Fibroblast of lung (primary cell): ENCODE results near the gene IRF2BPL. TPM values are rescaled to one million over a fixed set of nuclear protein-coding genes. Genes with fewer than 3 reads are reported as not detected.

Source experiments
- DNase-seq, 2 donors: peaks; one replicate each; pipeline versions ENCODE4 v3.0.0 to v3.0.0-alpha.2; 2010; ENCODE audit warnings: low read depth in 2 of 2
- H2AFZ ChIP-seq: 2 replicates; pipeline ENCODE4 v1.5.1; 2012; ENCODE audit warnings: low read length, control low read depth, inconsistent platforms
- H3K27ac ChIP-seq: 2 replicates; pipeline ENCODE4 v1.5.1; 2011; ENCODE audit warnings: low read length, control low read depth; ENCODE audit not compliant: insufficient read depth
- H3K27me3 ChIP-seq: 2 replicates; pipeline ENCODE4 v1.5.1; 2011; ENCODE audit warnings: mild to moderate bottlenecking, low read length; ENCODE audit not compliant: control insufficient read depth, insufficient read depth
- H3K36me3 ChIP-seq: 2 replicates; pipeline ENCODE4 v1.5.1; 2011; ENCODE audit warnings: low read length; ENCODE audit not compliant: control insufficient read depth, insufficient read depth
- H3K4me1 ChIP-seq: 2 replicates; pipeline ENCODE4 v1.5.1; 2011; ENCODE audit warnings: low read length; ENCODE audit not compliant: control insufficient read depth, insufficient read depth; ENCODE audit errors: extremely low read depth
- H3K4me2 ChIP-seq: 2 replicates; pipeline ENCODE4 v1.5.1; 2011; ENCODE audit warnings: low read length, control low read depth; ENCODE audit not compliant: insufficient read depth; ENCODE audit errors: extremely low read depth
- H3K4me3 ChIP-seq, 4 experiments: fragments of 200-600 bp in 1 of 4; sonication (generic) in 1 of 4; replicated peaks in 1 of 4; 2 replicates each; pipeline ENCODE4 v1.5.1; 2011 to 2016; ENCODE audit warnings: low read length in 4 of 4, low read depth in 3 of 4, mild to moderate bottlenecking in 3 of 4, control low read depth in 2 of 4, inconsistent platforms in 1 of 4, mixed read lengths in 1 of 4; ENCODE audit not compliant: insufficient read depth in 1 of 4; ENCODE audit errors: control extremely low read depth in 1 of 4
- H3K79me2 ChIP-seq: 2 replicates; pipeline ENCODE4 v1.5.1; 2012; ENCODE audit warnings: mild to moderate bottlenecking, low read length, inconsistent platforms; ENCODE audit not compliant: control insufficient read depth, insufficient read depth
- H3K9ac ChIP-seq: 2 replicates; pipeline ENCODE4 v1.5.1; 2011; ENCODE audit warnings: mild to moderate bottlenecking, low read length, control low read depth; ENCODE audit not compliant: insufficient read depth
- H3K9me3 ChIP-seq: 2 replicates; pipeline ENCODE4 v1.5.1; 2012; ENCODE audit warnings: low read depth, low read length; ENCODE audit not compliant: control insufficient read depth, insufficient read depth
- H4K20me1 ChIP-seq: 2 replicates; pipeline ENCODE4 v1.5.1; 2011; ENCODE audit warnings: low read length; ENCODE audit not compliant: control insufficient read depth, insufficient read depth; ENCODE audit errors: extremely low read depth
- EZH2 ChIP-seq: IDR thresholded peaks from 2 replicates; pipeline ENCODE4 v1.5.1; 2012; ENCODE audit warnings: low read length, control low read depth, mild to moderate bottlenecking; ENCODE audit errors: missing control alignments
- polyA minus RNA-seq: library from RNA; depleted of rRNA, polyadenylated mRNA; stranded (reverse); fragments of >200 nt; gene quantifications from 2 replicates; pipeline ENCODE4 v1.2.3, GENCODE V29; 2011; ENCODE audit warnings: low replicate concordance
- polyA plus RNA-seq, 2 donors: library from polyadenylated mRNA; depleted of rRNA in 1 of 2; stranded (reverse) in 1 of 2; unstranded in 1 of 2; fragments of >200 nt; gene quantifications; 2 replicates each; pipeline ENCODE4 v1.2.1, GENCODE V29; 2011 to 2012; ENCODE audit warnings: missing spikeins in 1 of 2
- total RNA-seq: library from RNA; depleted of rRNA; stranded (reverse); fragments of >200 nt; gene quantifications from 2 replicates; pipeline ENCODE4 v1.2.1, GENCODE V29; 2014
- TF ChIP-seq, protein P1 (sequence below), 2 donors: IDR thresholded peaks in 1 of 2; conservative IDR thresholded peaks in 1 of 2; 1 replicate in 1 of 2; 2 replicates in 1 of 2; pipeline ENCODE4 v1.5.1; 2011 to 2012; ENCODE audit warnings: low read length in 2 of 2, control low read depth in 1 of 2, inconsistent platforms in 1 of 2, low read depth in 1 of 2, mild to moderate bottlenecking in 1 of 2

The IRF2BPL gene
- total RNA-seq = 36.0 and 45.9 TPM in 2 replicates
- polyA plus RNA-seq = 9.8 and 13.1 TPM in 2 replicates
- polyA plus RNA-seq (2012) = 23.8 and 31.3 TPM in 2 replicates
- 10.8 and 15.9 TPM in 2 replicates for polyA minus RNA-seq

DNA sequence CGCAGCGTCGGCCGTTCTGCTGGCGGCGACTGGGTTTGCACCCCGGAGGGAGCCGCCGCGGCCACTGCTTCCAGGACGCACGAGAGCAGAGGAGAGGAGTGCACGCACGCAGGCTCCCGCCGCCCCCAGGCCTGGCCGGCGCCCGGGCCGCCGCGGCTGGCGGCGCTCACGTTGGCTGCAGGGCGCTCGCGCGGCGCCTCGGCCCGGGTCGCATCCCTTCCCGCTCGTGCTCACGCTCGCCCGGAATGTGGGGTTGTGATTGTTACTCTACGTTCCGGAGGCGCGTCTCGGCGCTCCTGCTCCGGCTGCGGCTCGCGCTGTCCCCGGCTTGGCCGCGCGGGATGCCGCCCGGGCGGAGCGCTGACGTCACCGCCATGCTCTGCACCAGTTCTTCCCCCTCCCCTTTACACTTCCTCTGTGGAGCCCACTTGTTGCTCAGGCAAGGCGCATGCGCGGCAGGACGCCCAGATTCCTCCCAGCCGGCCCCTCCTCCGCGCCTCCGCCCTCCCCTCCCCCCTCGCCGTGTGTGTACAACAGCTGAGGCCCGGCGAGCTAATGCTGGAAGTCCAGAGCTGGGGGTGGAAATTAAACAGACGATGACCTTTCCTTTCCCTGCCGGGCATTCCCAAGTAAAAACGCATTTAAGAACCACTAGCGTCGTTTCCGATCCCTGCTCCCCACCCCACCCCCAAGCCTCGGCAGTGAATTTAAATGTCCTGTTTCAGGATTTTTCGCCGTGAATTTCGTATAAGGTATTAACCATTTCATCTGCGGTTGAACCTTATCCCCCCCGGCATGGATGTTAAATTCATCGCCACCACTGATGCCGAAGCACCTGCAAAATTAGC lies at the start of gene IRF2BPL:
Gene IRF2BPL, minus strand, starts transcription at position 325 of the 848 bp plus-strand sequence. CDS start 916 bp downstream, outside the sequence.
- Histone ChIP-seq H3K4me1 (peaks cover 22% of the 10 kb centered on the region), H4K20me1 (no peaks in the 10 kb centered on the region), H3K9me3 (no peaks in the 10 kb centered on the region), H3K27ac (peak within 1 kb of the TSS; percentile 98), H3K4me3 (peak within 1 kb of the TSS; percentile 66 to 99 (median 85)), H2AFZ (no peak within 1 kb of the TSS), H3K36me3 (peaks cover 12% of the 10 kb centered on the region), H3K27me3 (no peaks in the 10 kb centered on the region), H3K4me2 (peak within 1 kb of the TSS; percentile 82), H3K9ac (peak within 1 kb of the TSS; percentile 99), H3K79me2 (peaks cover 39% of the 10 kb centered on the region)
- TF ChIP-seq EZH2 = no peak
- TF ChIP-seq, protein P1, sequence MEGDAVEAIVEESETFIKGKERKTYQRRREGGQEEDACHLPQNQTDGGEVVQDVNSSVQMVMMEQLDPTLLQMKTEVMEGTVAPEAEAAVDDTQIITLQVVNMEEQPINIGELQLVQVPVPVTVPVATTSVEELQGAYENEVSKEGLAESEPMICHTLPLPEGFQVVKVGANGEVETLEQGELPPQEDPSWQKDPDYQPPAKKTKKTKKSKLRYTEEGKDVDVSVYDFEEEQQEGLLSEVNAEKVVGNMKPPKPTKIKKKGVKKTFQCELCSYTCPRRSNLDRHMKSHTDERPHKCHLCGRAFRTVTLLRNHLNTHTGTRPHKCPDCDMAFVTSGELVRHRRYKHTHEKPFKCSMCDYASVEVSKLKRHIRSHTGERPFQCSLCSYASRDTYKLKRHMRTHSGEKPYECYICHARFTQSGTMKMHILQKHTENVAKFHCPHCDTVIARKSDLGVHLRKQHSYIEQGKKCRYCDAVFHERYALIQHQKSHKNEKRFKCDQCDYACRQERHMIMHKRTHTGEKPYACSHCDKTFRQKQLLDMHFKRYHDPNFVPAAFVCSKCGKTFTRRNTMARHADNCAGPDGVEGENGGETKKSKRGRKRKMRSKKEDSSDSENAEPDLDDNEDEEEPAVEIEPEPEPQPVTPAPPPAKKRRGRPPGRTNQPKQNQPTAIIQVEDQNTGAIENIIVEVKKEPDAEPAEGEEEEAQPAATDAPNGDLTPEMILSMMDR (conservative IDR thresholded peaks at IDR 0.05 in 1 of 2, IDR thresholded peaks at IDR 0.05 in 1 of 2; ENCODE audit: low read depth in 1 of 2, low read length in 2 of 2) = no peak
- peak; percentile 98 to 99 for DNase-seq

DNA sequence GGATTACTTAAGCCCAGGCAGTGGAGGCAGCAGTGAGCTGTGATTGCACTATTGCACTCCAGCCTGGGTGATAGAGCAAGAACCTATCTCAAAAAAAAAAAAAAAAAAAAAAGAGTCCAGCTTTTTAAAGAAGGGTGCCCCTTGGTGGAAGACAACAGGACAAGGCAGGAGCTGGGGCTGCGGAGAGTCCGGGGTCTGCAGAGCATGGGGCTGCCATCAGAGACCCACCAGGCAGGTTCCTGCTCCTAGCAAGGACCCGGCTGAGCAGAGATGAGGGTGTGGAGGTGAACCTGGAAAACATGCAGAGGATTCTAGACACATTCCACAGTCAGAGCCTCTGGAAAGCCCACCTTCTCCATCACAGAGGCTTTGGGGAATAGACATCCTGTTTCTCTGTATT lies 48.5 kb upstream of the IRF2BPL start:
- no peak for TF ChIP-seq EZH2
- TF ChIP-seq, protein P1 (conservative IDR thresholded peaks at IDR 0.05 in 1 of 2, IDR thresholded peaks at IDR 0.05 in 1 of 2; ENCODE audit: low read depth in 1 of 2, low read length in 2 of 2) = no peak
- Histone ChIP-seq H4K20me1 (no peaks in the 10 kb centered on the region), H2AFZ (no peak overlapping the region), H3K79me2 (no peaks in the 10 kb centered on the region), H3K9me3 (no peaks in the 10 kb centered on the region), H3K4me3 (no peak overlapping the region), H3K36me3 (no peaks in the 10 kb centered on the region), H3K27me3 (peaks cover 2% of the 10 kb centered on the region), H3K9ac (no peak overlapping the region), H3K4me1 (no peaks in the 10 kb centered on the region), H3K4me2 (no peak overlapping the region), H3K27ac (no peak overlapping the region)
- DNase-seq = no peak

DNA sequence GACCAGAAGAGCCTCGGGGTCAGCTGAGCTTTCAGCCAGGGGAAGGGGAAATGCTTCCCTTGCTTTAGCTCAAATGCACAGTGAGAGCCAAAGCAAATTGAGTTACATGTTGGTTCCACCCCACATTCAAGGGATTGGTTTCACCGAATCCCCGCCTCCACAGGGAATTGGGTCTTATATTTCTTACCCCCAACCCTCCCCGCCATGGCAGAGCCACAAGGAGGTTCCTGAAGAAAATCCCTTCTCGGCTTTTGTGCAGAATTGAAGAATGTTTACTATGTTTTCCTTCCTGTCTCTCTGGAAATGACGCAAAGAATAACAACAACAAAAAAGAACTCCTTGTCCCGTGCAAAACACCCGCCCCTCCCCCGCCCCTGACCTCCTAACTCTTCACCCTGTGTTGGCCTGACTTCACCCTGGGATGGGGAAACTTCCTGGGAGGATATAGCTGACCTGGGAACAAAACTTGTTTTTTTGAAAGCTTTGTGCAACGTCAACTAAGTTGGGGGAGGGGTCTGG lies 47.7 kb upstream of the IRF2BPL start:
- Histone ChIP-seq H3K4me3 (no peak overlapping the region), H3K4me2 (no peak overlapping the region), H3K9me3 (no peaks in the 10 kb centered on the region), H3K4me1 (no peaks in the 10 kb centered on the region), H3K79me2 (no peaks in the 10 kb centered on the region), H3K27ac (no peak overlapping the region), H4K20me1 (no peaks in the 10 kb centered on the region), H3K36me3 (no peaks in the 10 kb centered on the region), H2AFZ (peak overlapping the region; percentile 12), H3K9ac (no peak overlapping the region), H3K27me3 (peaks cover 2% of the 10 kb centered on the region)
- DNase-seq = peak in 1 of 2 donors; percentile 85
- TF ChIP-seq EZH2 = no peak
- TF ChIP-seq, protein P1 (conservative IDR thresholded peaks at IDR 0.05 in 1 of 2, IDR thresholded peaks at IDR 0.05 in 1 of 2; ENCODE audit: low read depth in 1 of 2, low read length in 2 of 2) = no peak
